GM10847 (cell line): ENCODE results near the gene PMPCB.
A peak's percentile ranks its signal among the peaks of the same experiment; 100 is the strongest.

ENCODE experiments used
- POLR2A ChIP-seq: IDR thresholded peaks from 2 replicates; pipeline ENCODE4 v1.6.1; 2011; ENCODE audit not compliant: insufficient read length; ENCODE audit errors: extremely low read depth

Gene PMPCB, protein sequence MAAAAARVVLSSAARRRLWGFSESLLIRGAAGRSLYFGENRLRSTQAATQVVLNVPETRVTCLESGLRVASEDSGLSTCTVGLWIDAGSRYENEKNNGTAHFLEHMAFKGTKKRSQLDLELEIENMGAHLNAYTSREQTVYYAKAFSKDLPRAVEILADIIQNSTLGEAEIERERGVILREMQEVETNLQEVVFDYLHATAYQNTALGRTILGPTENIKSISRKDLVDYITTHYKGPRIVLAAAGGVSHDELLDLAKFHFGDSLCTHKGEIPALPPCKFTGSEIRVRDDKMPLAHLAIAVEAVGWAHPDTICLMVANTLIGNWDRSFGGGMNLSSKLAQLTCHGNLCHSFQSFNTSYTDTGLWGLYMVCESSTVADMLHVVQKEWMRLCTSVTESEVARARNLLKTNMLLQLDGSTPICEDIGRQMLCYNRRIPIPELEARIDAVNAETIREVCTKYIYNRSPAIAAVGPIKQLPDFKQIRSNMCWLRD

DNA sequence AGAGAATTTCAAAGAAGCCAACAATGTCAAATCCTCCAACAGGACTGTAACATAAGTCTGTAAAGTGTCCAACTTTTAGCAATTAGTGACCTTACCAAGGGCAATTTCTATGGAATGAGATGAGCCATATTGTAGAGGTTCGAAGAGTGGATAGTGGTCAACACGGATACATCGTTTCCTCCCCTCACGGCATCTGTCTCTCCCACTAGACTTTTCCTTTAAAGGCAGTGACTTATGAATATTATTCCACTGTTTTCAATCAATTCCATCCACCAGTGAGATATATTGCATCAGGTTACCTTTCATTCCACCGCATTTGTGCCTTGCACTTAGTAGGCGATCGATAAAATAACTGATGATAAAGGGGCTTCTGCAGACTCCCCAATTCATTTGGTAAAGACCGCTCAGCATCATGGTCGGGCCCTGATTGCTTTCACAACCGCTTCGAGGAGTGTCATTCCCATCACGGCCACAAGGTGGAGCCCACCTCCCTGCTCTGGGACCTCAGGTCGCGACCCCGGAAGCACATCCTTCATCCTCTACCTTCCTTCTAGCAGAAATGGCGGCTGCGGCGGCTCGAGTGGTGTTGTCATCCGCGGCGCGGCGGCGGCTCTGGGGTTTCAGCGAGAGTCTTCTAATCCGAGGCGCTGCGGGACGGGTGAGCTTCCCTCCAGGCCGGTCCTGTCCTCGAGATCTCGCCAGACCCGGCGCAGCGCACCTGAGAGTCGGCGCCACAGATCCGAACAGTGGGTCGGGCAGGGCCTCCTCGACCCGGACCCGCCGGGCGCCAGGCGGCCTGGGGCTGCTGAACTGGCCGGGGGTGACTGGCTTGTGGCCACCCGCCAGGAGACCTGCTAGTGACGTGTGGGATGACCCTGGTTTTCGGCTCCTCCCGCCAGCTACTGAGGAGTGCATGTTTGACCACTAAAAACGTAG lies at the start of gene PMPCB:
PMPCB (plus strand) TSS at position 535 of the 936 bp plus-strand sequence; CDS start at position 560, 25 bp downstream.
- peak; percentile 70 for TF ChIP-seq POLR2A

DNA sequence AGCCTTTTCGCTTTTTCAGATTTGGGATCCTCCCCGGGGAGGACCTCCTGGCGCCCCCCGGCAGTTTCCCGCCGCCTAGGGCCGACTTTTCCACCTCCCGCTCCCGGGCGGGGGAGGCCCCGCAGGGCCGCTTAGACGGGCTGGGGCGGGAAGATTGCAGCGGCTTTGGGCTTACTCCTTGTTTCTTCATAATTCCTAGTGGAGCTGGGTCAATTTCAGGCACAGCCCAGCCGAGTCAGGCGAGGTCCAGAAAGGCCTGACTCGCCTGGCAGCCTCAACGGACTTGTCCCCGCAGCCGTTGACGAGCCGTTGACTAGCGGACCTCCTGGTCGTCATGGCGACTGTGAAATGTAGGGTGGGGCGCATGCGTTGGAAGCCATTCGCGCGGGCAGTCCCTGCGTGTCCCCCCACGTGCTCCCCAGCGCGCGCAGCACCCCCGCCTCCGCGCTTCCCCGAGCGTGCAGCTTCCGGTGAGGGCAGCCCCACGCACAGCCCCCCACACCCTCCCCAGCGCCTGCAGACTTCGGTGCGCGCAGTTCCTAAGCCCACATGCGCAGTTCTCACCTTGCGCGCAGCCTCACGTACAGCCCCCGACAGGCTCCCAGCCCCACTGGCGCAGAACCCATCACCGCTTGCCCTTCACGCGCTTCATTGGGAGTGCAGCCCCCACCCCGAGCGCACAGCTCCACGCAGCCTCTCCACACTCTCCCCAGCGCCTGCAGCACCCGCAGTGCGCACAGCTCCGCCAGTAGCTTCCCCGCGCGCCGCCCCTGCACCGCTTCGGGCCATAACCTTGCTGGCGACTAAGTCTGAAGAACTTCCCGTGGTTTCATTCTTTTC lies 17.1 kb upstream of the PMPCB start:
- peak; percentile 1 for TF ChIP-seq POLR2A

DNA sequence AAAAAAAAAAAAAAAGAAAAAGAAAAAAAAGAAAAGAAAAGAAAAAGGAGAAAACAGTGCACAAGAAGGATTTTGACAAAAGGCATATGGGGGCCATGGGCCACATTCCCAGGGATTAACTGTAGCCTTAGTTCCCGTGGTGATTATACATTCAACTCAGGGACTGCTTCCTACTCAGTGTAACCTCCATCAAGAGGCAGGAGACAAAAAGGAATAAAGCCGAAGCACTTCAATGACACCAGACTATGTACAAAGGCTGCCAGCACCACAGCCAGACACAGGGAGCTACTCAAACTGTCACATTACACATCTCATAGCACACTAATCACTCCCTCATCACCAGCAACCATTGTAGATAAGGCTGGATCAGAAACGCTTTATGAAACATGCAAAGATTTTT lies 5.1 kb upstream of the PMPCB start:
- no peak for TF ChIP-seq POLR2A

DNA sequence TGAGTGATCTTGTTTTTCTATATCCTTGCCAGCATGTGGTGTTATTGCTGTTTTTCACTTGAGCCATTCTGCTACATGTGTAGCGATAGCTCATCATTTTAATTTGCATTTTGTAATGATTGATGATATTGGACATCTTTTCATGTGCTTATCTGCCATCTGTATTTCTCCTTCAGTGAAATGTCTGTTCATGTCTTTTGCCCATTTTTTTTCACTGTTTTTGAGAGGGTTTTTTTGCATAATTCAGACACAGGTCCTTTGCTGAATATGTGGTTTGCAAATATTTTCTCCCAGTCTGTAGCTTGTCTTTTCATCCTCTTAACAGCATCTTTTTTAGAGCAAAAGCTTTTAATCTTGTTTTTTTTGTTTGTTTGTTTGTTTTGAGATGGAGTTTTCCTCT lies 3.7 kb upstream of the PMPCB start:
- no peak for TF ChIP-seq POLR2A

DNA sequence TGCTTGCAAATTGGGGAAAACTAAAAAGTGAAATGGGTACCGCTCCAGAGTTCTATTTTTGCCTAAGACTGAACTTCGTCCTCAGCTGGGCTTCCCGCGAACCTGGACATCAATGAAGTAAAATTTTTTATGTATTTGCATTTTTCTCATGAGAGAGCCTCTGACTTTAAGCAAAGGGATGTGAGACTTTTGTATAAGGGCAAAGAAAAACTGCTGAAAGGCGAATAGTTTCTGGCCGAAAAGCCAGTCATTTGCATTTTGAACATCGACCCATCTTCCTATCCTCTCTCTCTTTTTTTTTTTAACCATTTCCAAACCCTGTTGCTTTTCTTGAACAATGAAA lies 573 bp downstream of the PMPCB start:
- no peak for TF ChIP-seq POLR2A

DNA sequence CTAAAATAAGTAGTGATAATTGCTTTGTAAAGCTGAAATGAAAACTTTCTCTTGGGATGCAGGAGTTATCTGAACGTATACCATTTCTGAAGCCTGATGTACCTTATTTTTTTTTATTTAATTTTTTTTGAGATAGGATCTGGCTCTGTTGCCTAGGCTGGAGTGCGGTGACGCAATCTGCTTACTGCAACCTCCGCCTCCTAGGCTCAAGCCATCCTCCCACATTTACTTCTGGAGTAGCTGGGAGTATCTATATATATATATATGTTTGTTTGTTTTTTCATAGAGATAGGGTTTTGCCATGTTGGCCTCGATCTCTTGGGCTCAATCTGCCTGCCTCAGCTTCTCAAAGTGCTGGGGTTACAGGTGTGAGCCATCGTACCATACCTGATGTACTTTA lies 2.4 kb downstream of the PMPCB start:
- TF ChIP-seq POLR2A: no peak

DNA sequence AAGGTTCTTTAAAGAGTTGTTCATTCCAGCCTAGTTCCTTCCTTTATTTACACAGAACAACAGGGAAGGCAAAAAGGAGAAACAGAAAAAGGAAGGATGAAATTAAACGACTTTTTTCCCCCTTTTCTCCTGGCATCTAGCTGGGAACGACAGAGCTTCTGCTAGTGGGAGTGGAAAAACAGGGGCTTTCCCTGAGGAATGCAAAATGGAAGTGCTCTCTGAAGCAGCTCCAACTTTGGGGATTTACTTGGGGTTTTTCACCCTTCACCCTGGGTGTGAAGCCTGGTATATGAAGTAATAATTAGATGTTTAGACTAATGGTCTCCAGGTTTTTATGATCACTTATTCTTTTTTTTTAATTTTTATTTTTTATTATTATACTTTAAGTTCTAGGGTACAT lies 4.2 kb downstream of the PMPCB start:
- no peak for TF ChIP-seq POLR2A

DNA sequence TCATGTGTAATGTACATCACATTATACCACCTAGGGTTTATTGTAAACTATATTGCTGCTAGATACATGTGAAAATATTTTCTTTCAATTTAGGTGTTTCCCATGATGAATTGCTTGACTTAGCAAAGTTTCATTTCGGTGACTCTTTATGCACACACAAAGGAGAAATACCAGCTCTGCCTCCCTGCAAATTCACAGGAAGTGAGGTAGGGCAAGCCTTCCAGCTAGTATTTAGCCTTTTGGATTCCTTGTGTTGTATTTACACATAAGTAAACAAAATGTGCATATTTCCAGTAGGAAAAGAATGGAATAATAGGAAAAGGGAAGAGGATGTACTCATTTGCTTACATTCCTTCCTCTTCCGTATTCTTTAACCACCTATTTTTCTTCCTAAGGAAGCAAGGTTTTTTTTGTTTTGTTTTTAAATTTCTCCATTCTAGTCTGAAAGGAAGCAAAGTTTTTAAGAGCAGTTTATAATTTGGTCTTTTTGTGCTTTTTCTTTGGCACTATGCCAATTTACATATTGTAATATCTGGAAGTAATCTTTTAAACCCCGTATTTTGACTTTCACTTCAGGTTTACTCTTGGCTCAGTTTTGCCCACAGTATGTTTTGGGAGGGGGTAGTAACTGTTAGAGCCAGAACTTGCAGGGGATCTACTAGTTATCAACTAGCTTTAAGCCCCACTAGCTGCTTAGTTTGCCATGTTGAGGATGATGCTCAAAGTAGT lies 10.4 kb downstream of the PMPCB start:
- no peak for TF ChIP-seq POLR2A

DNA sequence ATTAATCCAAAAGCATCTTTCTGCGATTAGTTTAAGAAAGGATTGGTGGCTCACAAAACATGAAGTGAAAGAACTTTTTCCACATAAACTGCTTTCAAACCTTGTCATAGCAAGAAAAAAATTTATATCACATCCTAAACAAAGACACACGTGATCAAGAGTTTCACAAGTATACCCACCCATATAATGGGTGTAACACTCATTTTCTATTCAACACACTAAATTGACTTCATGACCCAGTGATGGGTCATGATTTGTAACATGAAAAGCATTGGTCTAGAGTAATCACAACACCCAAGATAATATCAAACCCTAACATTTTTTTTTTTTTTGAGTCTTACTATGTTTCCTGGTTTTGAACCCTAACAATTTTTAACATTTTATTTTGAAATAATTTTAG lies 17.6 kb downstream of the PMPCB start:
- TF ChIP-seq POLR2A: no peak

DNA sequence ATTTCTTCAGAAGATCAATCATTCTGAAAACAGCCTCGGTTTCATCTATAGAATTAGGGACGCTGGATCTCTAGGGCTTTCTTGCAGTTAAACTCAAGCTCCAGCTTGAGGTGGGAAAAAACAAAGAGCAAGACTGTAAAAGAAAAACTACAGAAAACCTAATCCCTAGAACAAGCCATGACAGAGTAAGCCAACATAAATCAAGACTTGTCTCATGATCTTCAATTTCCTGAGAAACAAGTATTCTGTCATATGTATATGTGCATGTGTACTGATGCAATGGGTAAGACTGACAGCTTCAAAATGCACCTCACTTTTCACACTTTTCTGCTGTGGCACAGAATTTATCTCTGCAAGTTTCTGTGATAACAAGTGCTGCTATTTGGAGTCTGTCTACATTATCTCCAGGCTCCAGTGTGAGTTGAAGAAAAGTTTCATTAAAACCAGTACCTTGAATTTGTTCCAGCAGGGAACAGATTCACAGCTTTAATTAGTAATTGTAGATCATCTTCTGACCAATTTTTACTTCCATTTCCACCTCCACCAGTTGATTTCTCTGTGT lies 19.2 kb downstream of the PMPCB start:
- no peak for TF ChIP-seq POLR2A

DNA sequence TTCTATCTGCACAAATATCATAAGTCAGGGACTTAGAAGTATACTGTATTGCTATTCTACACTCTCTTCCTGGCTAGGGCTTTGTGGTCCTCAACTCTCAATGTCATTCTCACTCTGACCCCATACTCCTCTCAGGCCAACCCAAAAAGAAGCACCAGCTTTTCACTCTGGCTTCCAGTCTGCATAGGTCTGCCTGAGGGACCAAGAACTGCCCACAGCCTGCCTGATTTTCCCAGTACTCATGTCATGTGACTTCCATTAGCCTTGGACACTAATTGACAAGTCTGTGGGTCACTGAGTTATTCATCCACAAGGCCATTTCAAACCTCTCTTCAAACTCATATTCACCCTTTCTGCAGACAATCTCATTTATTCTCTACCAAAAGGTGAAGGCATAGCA lies 19.8 kb downstream of the PMPCB start:
- TF ChIP-seq POLR2A: no peak

DNA sequence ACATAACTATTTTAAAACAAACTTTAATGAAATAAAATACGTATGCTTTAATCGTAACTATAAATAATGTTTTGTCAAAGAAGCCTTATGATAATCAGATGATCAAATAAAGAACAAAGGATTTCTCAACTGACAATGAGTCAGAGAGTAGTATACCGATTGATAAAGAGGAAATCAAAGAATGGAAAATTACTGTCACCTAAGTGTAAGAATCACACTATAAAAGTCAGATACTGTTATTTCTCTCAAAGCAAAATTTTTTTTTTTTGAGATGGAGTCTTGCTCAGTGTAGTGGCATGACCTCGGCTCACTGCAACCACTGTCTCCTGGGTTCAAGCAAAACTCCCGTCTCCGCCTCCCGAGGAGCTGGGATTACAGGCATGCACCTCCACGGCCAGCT lies 28.5 kb downstream of the PMPCB start:
- TF ChIP-seq POLR2A: no peak

DNA sequence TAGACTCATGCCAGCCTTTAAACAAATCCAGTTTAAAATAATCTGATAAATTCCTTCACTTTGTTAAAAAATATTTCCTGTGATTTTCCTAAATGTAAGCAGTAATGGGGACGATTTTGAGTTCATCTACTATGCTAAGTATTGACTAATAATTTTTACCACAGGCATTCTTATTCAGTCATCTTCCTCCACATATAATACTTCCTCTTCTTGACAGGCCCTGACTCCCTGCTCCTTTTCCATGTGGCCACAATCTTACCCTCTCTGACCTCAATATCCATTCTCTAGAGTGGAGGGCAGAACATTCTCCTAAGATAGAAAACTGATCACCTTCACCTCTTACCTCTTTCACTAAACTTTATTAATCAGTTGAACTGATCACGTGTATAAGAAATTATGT lies 39.5 kb downstream of the PMPCB start:
- TF ChIP-seq POLR2A: no peak

DNA sequence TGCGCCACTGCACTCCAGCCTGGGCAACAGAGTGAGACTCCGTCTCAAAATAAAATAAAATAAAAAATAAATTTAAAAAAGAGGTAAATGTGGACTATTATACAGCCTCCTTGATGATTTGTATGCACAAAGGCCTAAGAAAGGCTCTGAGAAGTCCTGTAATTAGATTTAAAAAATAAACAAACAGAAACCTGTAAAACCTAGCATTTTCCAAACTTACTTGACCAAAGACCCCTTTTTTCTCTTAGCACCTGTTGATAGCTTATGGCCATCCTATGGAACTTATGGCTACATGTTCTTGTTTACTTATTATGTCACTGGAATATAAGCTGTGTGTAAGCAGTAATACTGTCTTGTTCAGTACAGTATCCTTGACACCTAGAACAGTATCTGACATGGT lies 41.6 kb downstream of the PMPCB start:
- no peak for TF ChIP-seq POLR2A
